ENCODE results near the gene UMAD1.

The UMAD1 gene

GRCh38 chr7:7883394-7883793 is 242.8 kb downstream of the UMAD1 start:
- no peak for DNase-seq (ENCODE audit: low read depth)

GRCh38 chr7:7884855-7885254 is 244.3 kb downstream of the UMAD1 start:
- peak; percentile 3 for DNase-seq (ENCODE audit: low read depth)

DNA sequence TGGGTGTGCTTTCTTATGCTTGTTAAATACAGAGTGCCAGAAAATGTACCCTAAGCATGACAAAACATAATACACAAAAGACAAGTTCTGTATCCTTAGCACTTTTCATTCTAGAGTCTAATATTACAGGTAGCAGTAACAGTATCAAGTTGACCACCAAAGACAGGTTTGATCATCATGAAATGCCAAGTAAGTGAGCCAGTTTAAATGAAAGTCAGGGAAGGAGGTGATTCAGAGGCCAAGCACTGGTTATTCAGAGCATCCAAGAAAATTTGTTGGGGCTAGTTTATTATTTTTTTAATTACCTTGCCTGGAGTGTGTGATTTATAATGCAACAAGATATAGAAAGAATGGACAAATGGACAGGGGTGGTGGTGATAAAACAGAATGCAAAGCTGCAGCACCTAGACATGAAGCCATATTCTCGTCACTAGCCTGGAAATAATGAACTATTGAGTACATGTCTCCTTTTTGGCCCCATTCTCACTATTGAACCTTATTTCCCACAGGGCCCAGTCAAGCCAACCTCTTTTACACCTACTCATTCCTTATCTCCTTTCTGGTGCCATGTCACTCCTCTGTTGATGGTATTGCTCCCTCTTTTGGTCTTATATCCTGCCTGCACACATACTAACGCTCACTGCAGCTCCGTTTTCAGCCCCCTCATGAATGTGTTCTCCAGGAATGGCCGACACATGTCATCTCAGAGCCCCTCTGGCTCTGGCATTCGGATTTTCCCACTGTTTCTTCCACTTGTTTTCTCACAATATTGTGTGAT is 249.4 kb downstream of the UMAD1 start:
- no peak for DNase-seq (ENCODE audit: low read depth)

- DNase-seq (ENCODE audit: low read depth), result no peak
Observed at GRCh38 chr7:7895004-7895650, 254.6 kb downstream of the UMAD1 start.

DNA sequence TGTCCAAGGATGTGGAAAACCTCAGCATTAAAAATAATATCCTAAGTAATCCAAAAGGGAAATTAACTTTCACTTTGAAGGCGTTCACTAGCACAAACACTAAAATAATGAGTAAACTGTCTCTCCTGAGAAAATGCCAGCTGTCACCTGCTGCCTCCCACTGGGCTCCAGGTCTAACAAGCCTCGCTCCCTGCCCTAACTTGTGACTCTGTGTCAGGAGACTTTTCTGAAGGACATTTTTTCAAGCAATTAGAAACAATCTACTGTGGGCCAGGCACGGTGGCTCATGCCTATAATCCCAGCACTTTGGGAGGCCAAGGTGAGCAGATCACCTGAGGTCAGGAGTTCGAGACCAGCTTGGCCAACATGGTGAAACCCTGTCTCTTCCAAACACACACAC is 255.2 kb downstream of the UMAD1 start:
- DNase-seq (ENCODE audit: low read depth), result no peak

- DNase-seq (ENCODE audit: low read depth), result no peak
Observed at GRCh38 chr7:7897509-7897908, 257.0 kb downstream of the UMAD1 start.

DNA sequence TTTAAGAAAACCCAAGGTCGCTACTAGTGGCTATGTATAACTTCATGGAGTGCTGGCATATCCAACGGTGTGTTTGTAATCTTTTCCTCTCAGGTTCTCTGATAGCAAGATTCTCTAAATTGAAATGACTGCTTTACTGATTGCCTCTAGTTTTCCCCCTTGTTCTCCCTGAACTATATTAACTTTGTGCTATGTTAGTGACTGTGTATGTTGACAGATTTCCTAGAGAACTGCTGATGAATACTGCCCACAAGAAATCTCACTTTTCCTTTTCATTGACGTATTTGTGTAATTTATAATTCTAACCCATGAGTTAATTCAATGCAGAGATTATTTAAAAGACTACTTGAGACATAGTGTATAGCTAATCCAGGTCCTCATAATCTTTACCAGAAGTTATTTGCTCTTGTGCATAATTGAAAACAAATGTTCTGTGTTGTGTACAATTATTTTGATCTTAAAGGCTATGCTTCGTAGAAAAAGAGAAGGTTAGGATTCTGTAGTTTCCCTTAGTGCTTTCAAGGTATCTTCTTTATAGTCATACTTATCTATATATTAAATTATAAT is 257.5 kb downstream of the UMAD1 start:
- DNase-seq (ENCODE audit: low read depth), result no peak

- DNase-seq (ENCODE audit: low read depth), result no peak
Observed at GRCh38 chr7:7902845-7903244, 262.3 kb downstream of the UMAD1 start.

- DNase-seq (ENCODE audit: low read depth), result no peak
Observed at GRCh38 chr7:7907306-7907705, 266.8 kb downstream of the UMAD1 start.

GRCh38 chr7:7908622-7909145 is 268.1 kb downstream of the UMAD1 start:
- DNase-seq (ENCODE audit: low read depth), result no peak

GRCh38 chr7:7909376-7909775 is 268.8 kb downstream of the UMAD1 start:
- no peak for DNase-seq (ENCODE audit: low read depth)

- DNase-seq (ENCODE audit: low read depth), result peak; percentile 10
Observed at GRCh38 chr7:7911369-7912123, 271.0 kb downstream of the UMAD1 start.

GRCh38 chr7:7912937-7913336 is 272.4 kb downstream of the UMAD1 start:
- DNase-seq (ENCODE audit: low read depth), result no peak

GRCh38 chr7:7913504-7913903 is 273.0 kb downstream of the UMAD1 start:
- DNase-seq (ENCODE audit: low read depth), result no peak

DNA sequence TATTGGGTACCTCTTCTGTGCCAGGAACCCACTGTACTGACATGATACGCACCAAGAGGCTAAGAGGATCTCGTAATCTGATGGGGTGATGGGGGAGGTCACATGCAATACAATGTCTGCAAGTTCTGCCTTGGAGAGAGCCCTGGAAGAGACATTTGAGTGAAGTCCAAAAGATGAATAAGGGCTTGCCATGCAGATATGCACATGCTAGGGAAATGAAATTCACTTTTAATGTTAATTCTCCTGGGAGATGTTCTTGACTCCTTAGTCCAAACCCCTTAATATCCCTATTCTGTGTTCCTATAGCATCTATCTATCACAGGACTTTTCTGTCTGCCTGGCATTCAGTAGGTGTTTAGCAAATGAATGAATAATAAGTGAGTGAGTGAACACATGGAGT is 274.0 kb downstream of the UMAD1 start:
- DNase-seq (ENCODE audit: low read depth), result no peak

- DNase-seq (ENCODE audit: low read depth), result no peak
Observed at GRCh38 chr7:7916064-7916463, 275.5 kb downstream of the UMAD1 start.

DNA sequence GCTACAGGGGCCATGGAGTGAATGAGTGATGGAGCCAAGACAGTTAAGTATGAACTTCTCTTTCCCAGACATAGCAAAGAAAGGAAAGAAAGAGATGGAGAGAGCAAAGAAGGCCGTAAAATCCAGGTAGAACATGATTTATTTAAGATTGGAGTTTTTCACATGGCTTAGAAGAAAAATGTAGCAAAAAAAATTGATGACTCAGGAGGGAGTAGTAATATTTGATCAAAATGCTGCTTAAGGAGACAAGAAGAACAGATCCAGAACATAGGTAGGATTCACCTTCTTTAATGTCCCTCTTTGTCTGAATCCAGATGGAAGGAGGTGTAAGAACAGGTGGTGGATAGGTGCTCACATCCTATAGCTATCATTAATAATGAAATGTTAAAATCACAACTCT is 277.0 kb downstream of the UMAD1 start:
- DNase-seq (ENCODE audit: low read depth), result no peak

DNA sequence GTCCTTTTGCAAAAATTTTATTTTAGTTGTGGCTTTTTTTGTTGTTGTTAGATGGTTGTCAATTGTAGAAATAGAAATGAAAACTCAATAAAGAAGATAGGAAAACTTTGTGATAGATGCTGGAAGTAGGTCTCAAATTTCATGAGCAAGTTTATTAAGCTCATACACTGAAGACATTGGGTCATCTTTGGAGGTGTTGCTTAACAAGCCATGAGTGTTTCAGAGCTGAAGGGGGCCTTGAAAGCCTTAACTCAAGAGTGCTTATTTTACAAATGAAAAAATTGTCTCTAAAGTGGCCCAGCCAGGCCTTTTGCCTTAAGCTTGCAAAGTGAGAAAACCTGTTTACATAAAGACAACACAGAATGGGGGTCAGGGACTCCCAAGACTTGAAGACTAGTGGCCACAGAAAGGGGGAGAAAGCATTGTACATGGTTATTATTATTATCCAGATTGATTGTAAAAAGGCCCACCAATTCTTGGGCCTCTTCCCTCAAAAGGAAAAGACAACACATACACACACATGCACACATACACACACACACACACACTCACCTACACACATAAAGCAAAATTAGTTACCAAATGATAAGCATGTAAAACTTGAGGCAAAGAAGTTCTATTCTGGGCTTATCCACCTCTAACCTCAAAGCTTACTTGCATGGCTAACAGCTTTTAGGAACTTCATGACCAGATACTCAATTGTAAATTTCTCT is 278.3 kb downstream of the UMAD1 start:
- DNase-seq (ENCODE audit: low read depth), result no peak

DNA sequence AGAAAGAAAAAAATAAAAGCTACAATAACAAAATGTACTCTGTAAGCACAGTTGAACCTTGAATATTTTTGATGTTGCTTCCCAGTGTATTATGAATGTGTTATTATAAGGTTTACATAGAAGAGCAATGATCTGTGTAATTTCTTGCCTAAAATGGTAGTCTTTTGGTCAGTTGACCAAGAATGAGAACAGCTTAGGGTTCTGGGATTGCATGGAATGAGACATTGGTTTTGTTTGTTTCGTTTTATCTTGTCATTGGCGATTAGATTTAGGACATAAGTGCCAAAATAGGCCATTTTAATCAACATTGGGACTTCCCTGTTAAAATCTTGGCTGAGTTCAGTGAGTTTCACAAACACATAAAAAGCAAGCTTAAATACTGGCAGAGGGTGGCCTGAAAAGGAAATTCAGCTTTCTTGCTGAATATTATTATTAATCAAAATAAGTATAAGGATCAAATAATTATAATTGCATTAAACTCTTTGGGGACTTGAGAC is 278.9 kb downstream of the UMAD1 start:
- DNase-seq (ENCODE audit: low read depth), result no peak

DNA sequence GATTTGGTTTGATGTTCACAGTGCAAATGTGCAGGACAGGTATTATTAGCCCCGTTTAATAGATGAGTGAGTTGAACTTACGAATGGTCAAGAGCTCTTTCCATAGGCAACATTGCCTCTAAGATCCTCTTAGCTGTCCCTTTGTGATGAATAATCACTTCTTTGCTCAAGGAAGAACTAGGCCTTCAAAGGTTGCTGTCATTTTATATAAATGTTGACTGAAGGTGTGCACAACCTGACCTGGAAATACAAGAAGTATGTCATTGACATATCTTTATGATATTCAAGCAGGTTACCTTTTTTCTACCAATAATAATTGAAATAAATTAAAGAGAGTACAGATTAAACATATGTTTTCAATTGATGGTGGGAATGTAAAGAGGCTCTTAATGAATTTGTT is 279.5 kb downstream of the UMAD1 start:
- DNase-seq (ENCODE audit: low read depth), result no peak

DNA sequence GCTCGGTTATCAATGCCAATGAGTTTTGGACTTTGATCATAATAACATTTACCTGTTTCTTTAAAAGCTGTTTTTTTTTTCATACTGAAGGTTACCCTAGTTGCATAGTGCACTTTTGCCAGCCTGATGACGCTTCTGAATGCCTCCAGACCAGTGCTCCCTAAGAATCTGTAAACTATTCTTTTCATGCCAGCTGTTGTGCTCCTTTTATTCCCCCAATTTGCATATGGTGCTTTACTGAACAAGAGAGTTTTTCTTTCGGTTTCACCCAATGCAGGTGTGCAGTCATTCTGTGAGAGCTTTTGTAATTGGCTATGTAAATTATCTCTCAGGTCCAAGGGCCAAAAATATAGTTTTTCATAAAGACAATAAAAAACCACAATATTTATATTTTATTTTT is 279.9 kb downstream of the UMAD1 start:
- no peak for DNase-seq (ENCODE audit: low read depth)

- no peak for DNase-seq (ENCODE audit: low read depth)
Observed at GRCh38 chr7:7921830-7922229, 281.3 kb downstream of the UMAD1 start.
